Lower leg skin (tissue), 3 donors: ENCODE data around the gene CCL22.

Experiments used
- POLR2A ChIP-seq, 2 donors: fragments of 450-650 bp; IDR thresholded peaks; one replicate each; pipeline ENCODE4 v1.6.1; 2016 to 2017; ENCODE audit warnings: antibody characterized with exemption in 2 of 2, mild to moderate bottlenecking in 1 of 2, moderate library complexity in 1 of 2
- TF ChIP-seq, protein P1 (sequence below), 3 donors: fragments of 450-650 bp; IDR thresholded peaks; one replicate each; pipeline ENCODE4 v1.5.1; 2016; ENCODE audit warnings: antibody characterized with exemption in 3 of 3, mild to moderate bottlenecking in 3 of 3, moderate library complexity in 2 of 3

DNA sequence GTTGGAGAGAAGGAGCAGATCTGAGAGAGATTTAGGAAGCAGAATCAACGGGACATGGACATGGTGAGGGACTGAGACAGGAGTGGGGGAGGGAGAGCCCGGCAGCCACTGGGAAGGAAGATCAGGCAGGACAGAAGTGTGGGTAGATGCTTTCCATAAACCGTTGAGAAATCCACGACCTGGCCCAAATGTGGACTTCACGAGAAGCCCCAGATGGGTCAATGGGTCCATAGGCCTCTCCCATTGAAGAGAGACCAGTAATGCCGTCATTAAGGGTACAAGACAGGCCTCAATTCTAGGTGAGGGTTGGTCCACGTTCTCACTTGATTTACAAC is 530 bp upstream of the CCL22 start:
- TF ChIP-seq, protein P1, sequence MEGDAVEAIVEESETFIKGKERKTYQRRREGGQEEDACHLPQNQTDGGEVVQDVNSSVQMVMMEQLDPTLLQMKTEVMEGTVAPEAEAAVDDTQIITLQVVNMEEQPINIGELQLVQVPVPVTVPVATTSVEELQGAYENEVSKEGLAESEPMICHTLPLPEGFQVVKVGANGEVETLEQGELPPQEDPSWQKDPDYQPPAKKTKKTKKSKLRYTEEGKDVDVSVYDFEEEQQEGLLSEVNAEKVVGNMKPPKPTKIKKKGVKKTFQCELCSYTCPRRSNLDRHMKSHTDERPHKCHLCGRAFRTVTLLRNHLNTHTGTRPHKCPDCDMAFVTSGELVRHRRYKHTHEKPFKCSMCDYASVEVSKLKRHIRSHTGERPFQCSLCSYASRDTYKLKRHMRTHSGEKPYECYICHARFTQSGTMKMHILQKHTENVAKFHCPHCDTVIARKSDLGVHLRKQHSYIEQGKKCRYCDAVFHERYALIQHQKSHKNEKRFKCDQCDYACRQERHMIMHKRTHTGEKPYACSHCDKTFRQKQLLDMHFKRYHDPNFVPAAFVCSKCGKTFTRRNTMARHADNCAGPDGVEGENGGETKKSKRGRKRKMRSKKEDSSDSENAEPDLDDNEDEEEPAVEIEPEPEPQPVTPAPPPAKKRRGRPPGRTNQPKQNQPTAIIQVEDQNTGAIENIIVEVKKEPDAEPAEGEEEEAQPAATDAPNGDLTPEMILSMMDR (IDR thresholded peaks at IDR 0.05), result no peak
- no peak for TF ChIP-seq POLR2A (IDR thresholded peaks at IDR 0.05)
